ENCODE results near the gene SDF4.

- TF ChIP-seq CEBPB (IDR thresholded peaks at IDR 0.05) (no peak), EGR1 (IDR thresholded peaks at IDR 0.05) (no peak), TCF12 (IDR thresholded peaks at IDR 0.05; ENCODE audit: low read depth) (no peak), TAF1 (IDR thresholded peaks at IDR 0.05; ENCODE audit: low read depth) (no peak), YY1 (IDR thresholded peaks at IDR 0.05; ENCODE audit: low read depth) (no peak), CREB1 (IDR thresholded peaks at IDR 0.05; ENCODE audit: low read depth) (no peak)
Observed at GRCh38 chr1:1171161-1171545, 60.6 kb downstream of the SDF4 start.

All from Ishikawa (cell line).